ENCODE data around the gene TSPAN18.

Gene TSPAN18

GRCh38 chr11:44711113-44711786, 15.5 kb upstream of the TSPAN18 start:
- no peak for DNase-seq (ENCODE audit: low read depth in 2 of 2)

GRCh38 chr11:44711787-44712608, 14.8 kb upstream of the TSPAN18 start:
- no peak for DNase-seq (ENCODE audit: low read depth in 2 of 2)

- no peak for DNase-seq (ENCODE audit: low read depth in 2 of 2)
Measured at GRCh38 chr11:44713022-44713421, 13.7 kb upstream of the TSPAN18 start.

GRCh38 chr11:44716256-44716655, 10.5 kb upstream of the TSPAN18 start:
- no peak for DNase-seq (ENCODE audit: low read depth in 2 of 2)

GRCh38 chr11:44718057-44718456, 8.7 kb upstream of the TSPAN18 start:
- no peak for DNase-seq (ENCODE audit: low read depth in 2 of 2)

GRCh38 chr11:44718612-44719390, 8.0 kb upstream of the TSPAN18 start:
- DNase-seq (ENCODE audit: low read depth in 2 of 2), result no peak

- DNase-seq (ENCODE audit: low read depth in 2 of 2), result no peak
Measured at GRCh38 chr11:44725016-44725685, 1.6 kb upstream of the TSPAN18 start.

GRCh38 chr11:44725757-44726282, 942 bp upstream of the TSPAN18 start:
- DNase-seq (ENCODE audit: low read depth in 2 of 2), result no peak

- no peak for DNase-seq (ENCODE audit: low read depth in 2 of 2)
Measured at GRCh38 chr11:44727114-44727372, 281 bp downstream of the TSPAN18 start.

GRCh38 chr11:44727373-44728287, 868 bp downstream of the TSPAN18 start:
- DNase-seq (ENCODE audit: low read depth in 2 of 2), result peak; percentile 39 to 46

GRCh38 chr11:44728491-44728910, 1.7 kb downstream of the TSPAN18 start:
- no peak for DNase-seq (ENCODE audit: low read depth in 2 of 2)

- DNase-seq (ENCODE audit: low read depth in 2 of 2), result no peak
Measured at GRCh38 chr11:44729063-44729462, 2.3 kb downstream of the TSPAN18 start.

GRCh38 chr11:44729713-44730112, 3.0 kb downstream of the TSPAN18 start:
- DNase-seq (ENCODE audit: low read depth in 2 of 2), result no peak

GRCh38 chr11:44730775-44731174, 4.0 kb downstream of the TSPAN18 start:
- no peak for DNase-seq (ENCODE audit: low read depth in 2 of 2)

GRCh38 chr11:44731685-44732430, 5.1 kb downstream of the TSPAN18 start:
- DNase-seq (ENCODE audit: low read depth in 2 of 2), result no peak

- DNase-seq (ENCODE audit: low read depth in 2 of 2), result no peak
Measured at GRCh38 chr11:44732564-44732963, 5.8 kb downstream of the TSPAN18 start.

- no peak for DNase-seq (ENCODE audit: low read depth in 2 of 2)
Measured at GRCh38 chr11:44733877-44734276, 7.1 kb downstream of the TSPAN18 start.

- DNase-seq (ENCODE audit: low read depth in 2 of 2), result no peak
Measured at GRCh38 chr11:44734843-44735381, 8.2 kb downstream of the TSPAN18 start.

- no peak for DNase-seq (ENCODE audit: low read depth in 2 of 2)
Measured at GRCh38 chr11:44736791-44737190, 10.0 kb downstream of the TSPAN18 start.
